GM19193 (cell line): ENCODE results near the gene CHMP2A.

Experiments used
- POLR2A ChIP-seq: IDR thresholded peaks from 4 replicates; pipeline ENCODE4 v1.6.1; 2011; ENCODE audit not compliant: insufficient read depth, insufficient read length; ENCODE audit errors: extremely low read depth

CHMP2A gene

DNA sequence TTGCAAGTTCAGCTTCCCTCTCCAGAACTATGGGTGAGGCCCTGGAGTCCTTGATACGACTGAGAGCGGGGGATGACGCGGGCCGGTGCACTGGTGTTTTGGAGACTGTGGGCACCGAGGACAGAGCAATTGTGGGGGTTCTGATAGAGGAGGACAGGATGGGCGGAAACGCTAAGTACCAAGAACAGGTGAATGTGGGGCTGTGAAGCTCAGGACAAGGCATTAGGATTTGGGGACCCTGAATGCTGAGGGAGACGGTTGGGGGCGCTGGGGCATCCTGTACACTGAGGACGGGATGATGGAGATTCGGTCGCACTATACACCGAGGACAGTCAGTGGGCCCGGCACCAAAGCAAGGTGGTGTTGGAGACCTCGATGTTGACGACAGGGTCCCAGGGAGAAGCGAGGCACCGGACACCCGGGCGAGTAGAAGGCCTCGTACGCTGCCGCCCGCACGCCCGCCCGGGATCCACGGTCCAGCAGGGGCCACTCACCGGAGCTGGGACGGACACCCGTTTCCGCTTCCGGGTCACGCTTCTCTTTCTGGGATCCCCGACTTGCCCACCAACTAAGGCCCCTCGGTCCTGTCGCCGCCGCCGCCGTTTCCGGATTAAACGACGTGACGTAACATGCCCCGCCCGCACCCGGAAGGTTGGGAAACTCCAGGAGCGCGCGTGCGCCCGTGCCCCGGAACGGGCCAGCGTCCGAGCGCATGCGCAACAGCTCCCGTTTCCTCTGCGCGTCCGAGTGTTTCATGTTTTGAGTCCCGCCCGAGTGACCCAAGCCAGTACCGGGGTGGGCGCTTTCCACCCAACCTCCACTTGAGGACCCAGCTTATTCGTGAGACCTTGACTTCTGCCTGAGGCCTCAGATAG, at the start of gene CHMP2A:
Gene CHMP2A (minus strand): TSS at position 612 of the 875 bp plus-strand sequence. CDS start 893 bp downstream, outside the sequence.
- TF ChIP-seq POLR2A: peak; percentile 81

GRCh38 chr19:58586133-58586765, 31.3 kb upstream of the CHMP2A start:
- TF ChIP-seq POLR2A: no peak

- no peak for TF ChIP-seq POLR2A
These were observed 30.7 kb upstream of the CHMP2A start for GRCh38 chr19:58585442-58586132.

DNA sequence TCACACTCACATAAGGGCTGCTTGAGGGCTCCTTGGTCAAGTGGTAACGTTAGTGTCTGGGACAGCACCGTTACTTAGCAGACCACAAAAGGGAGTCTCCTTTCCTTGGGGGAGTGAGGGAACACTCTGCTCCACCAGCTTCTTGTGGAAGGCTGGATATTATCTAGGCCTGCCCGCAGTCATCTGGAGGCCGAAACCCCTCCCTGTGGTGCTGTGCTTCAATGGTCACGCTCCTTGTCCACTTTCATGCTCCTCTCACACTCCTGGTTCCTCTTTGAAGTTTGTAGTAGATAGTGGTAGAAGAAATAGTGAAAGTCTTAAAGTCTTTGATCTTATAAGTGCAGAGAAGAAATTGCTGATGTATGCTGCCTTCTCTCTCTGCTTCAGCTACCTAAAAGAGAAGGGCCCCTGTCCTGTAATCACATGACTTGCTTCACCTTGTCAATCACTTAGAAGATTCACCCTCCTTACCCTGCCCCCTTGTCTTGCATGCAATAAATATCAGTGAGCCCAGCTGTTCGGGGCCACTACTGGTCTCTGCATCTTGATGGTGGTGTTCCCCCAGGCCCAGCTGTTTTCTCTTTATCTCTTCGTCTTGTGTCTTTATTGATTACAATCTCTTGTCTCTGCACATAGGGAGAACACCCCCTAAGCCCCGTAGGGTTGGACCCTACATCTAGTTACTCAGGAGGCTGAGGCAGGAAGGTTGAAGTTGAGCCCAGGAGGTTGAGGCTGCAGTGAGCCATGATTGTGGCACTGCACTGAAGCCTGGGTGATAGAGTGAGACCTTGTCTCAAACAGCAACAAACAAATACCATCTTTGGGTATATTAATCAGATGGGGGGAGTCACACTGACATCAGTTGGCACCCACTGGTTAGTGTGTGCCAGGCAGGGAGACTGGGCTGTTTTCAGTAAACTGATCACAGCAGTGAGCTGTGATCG, 29.9 kb upstream of the CHMP2A start:
- TF ChIP-seq POLR2A: no peak

GRCh38 chr19:58582985-58583384, 28.1 kb upstream of the CHMP2A start:
- TF ChIP-seq POLR2A: no peak

DNA sequence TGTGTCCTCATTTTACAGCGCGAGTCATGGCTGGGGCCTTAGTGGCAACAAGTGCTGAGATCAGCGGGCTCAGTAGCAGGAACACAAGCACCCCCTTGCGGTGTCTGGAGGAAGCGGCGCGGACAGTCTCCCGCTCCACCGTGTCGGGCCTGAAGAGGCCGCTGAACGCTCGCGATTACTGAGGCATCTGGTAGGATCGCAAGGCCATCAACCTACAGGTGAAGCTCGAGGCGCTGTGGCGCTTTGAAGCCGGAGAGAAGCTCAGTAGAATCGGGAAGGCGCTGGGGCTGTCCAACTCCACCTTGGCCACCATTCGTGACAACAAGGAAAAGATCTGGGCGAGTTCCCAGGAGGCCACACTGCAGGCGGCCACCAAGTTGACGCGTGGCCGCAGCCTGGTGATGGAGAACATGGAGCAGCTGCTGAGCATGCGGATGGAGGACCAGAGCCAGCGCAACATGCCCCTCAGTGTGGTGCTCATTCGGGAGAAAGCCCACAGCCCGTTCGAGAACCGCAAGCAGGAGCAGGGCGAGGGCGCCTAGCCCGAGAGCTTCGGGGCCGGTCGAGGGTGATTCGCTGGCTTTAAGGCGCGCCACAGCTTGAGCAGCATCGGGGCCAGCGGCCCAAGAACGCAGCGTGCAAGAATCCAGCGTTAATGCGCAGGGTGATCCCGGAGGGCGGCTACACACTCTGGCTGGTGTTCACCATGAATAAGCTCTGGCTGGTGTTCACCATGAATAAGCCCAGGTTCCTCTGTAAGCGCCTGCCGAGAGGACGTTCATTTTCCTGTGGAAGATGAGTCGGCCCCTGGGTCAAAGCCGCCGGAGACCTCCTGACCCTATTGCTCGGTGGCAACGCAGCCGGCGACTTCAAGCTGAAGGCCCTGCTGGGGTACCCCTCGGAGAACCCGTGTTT, 26.6 kb upstream of the CHMP2A start:
- no peak for TF ChIP-seq POLR2A

- no peak for TF ChIP-seq POLR2A
These were observed 24.7 kb upstream of the CHMP2A start for GRCh38 chr19:58579473-58580142.

DNA sequence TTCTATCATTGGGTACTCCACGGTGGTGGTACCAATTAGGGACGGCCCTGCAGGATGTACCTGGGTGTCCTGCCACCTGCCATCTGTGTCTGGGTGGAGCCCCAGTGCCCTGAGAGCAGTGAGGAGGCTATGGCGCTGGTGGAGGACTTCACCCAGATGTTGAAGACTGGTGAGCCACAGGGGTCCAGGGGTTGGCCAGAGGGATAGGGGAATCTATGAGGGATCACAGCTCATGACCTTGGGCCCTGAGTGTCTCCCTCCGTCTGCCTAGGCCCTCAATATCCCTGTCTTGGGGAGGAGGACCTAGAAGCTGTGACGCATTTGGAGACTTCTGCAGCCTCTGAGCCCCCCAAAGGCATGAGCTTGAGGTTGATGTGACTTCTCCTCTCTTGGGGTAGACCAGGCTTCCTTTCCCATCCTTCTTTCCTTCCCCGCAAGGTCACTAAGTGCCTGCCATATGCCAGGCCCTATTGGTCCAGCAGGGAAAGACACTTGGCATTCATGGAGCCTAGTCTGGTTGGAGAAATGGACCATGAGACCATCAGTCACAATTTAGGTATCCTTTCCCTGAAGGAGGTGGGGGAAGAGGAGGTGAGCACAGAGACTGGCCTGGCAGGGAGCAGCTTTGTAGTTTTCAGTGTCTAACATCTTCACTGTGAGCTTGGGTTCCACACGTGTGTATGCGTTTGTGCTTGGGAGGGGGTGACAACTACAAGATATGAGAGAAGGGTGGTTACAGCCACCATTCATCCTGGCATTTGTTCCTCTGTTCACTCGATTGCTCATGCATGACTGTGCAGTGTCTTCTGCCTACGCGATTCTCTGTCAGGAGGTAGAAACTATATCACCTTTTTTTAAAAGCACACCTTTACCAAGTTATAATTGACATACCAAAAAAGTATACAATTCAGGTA, 23.4 kb upstream of the CHMP2A start:
- no peak for TF ChIP-seq POLR2A

- TF ChIP-seq POLR2A: peak; percentile 81
These were observed 20.5 kb upstream of the CHMP2A start for GRCh38 chr19:58575183-58576041.

DNA sequence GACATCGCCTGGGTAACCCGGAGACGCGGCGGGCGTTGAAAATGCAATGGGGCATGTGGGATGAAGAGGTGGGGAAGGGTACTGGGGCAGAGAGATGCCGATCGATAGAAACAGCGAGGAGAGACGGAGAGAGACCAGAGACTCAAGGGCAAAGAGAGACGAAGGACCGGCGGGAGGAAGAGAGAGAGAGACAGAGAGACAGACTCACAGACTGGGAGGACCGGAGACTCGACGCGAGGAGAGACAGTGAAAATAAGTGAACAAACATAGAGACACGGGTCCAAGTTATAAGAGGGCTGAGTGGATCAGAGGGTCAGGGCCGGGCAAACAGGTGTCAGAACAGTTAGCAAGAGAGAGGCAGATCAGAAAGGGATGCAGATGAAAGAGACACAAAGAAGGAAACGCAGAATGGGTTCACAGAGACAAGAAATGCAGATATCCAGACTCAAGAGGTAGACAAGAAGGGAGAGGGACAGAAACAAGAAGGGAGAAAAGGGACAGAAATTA, 18.8 kb upstream of the CHMP2A start:
- TF ChIP-seq POLR2A: no peak

- TF ChIP-seq POLR2A: peak; percentile 66
These were observed 18.1 kb upstream of the CHMP2A start, which contains the start of gene MZF1 for GRCh38 chr19:58572818-58573657. TSS of gene MZF1 (minus strand) at chr19:58573335. CDS start at chr19:58571389, 1,946 bp downstream.
